CD14-positive monocyte (primary cell): ENCODE data around the gene TMEM203. TPM values are rescaled to one million over a fixed set of nuclear protein-coding genes. Genes with fewer than 3 reads are reported as not detected.

Experiments used
- DNase-seq, 3 donors: peaks; one replicate each; pipeline ENCODE4 v3.0.0-alpha.2; 2011 to 2022
- H2AFZ ChIP-seq: 2 replicates; pipeline ENCODE4 v1.6.0; 2012; ENCODE audit warnings: mild to moderate bottlenecking, low read depth, low read length, inconsistent platforms; ENCODE audit not compliant: insufficient read depth, poor library complexity, severe bottlenecking
- H3K27ac ChIP-seq, 2 donors: 1 replicate in 1 of 2; 2 replicates in 1 of 2; pipeline ENCODE4 v1.5.1; 2012 to 2013; ENCODE audit warnings: low read length in 2 of 2, control low read depth in 1 of 2, inconsistent platforms in 1 of 2, low read depth in 1 of 2, mild to moderate bottlenecking in 1 of 2
- H3K27me3 ChIP-seq, 2 donors: one replicate each; pipeline versions ENCODE4 v1.6.0 to v1.6.1; 2011 to 2013; ENCODE audit warnings: low read length in 2 of 2; ENCODE audit not compliant: control insufficient read depth in 2 of 2, insufficient read depth in 2 of 2
- H3K36me3 ChIP-seq, 2 donors: replicated peaks in 1 of 2; 1 replicate in 1 of 2; 2 replicates in 1 of 2; pipeline versions ENCODE4 v1.5.1 to v1.6.1; 2012 to 2013; ENCODE audit warnings: low read length in 2 of 2, control low read depth in 1 of 2, inconsistent platforms in 1 of 2, mild to moderate bottlenecking in 1 of 2; ENCODE audit not compliant: insufficient read depth in 2 of 2, control insufficient read depth in 1 of 2
- H3K4me1 ChIP-seq, 2 donors: 1 replicate in 1 of 2; 2 replicates in 1 of 2; pipeline versions ENCODE4 v1.5.1 to v1.6.1; 2012 to 2013; ENCODE audit warnings: low read length in 2 of 2, control low read depth in 1 of 2, inconsistent platforms in 1 of 2, mild to moderate bottlenecking in 1 of 2, moderate library complexity in 1 of 2; ENCODE audit not compliant: insufficient read depth in 2 of 2, control insufficient read depth in 1 of 2
- H3K4me2 ChIP-seq: replicated peaks from 2 replicates; pipeline ENCODE3; 2012; ENCODE audit warnings: low read length, moderate library complexity, mild to moderate bottlenecking; ENCODE audit not compliant: poor library complexity, severe bottlenecking; ENCODE audit errors: extremely low read depth
- H3K4me3 ChIP-seq, 3 experiments: fragments of 200-600 bp in 1 of 3; sonication (generic) in 1 of 3; replicated peaks in 1 of 3; 1 replicate in 2 of 3; 2 replicates in 1 of 3; pipeline ENCODE4 v1.5.1; 2011 to 2013; ENCODE audit warnings: low read length in 3 of 3, mild to moderate bottlenecking in 3 of 3, control low read depth in 2 of 3, low read depth in 2 of 3, inconsistent platforms in 1 of 3, moderate library complexity in 1 of 3
- H3K79me2 ChIP-seq: 2 replicates; pipeline ENCODE4 v1.6.0; 2012; ENCODE audit warnings: mild to moderate bottlenecking, control low read depth, inconsistent platforms, low read length, moderate library complexity; ENCODE audit not compliant: insufficient read depth
- H3K9ac ChIP-seq: 2 replicates; pipeline ENCODE4 v1.6.0; 2017; ENCODE audit warnings: low read length, mild to moderate bottlenecking; ENCODE audit not compliant: insufficient read depth, poor library complexity, severe bottlenecking
- H3K9me3 ChIP-seq, 2 donors: replicated peaks in 1 of 2; 1 replicate in 1 of 2; 2 replicates in 1 of 2; pipeline versions ENCODE4 v1.5.1 to v1.6.1; 2012 to 2013; ENCODE audit warnings: low read length in 2 of 2, control low read depth in 1 of 2; ENCODE audit not compliant: control insufficient read depth in 1 of 2, insufficient read depth in 1 of 2
- H4K20me1 ChIP-seq: 2 replicates; pipeline ENCODE4 v1.6.0; 2012; ENCODE audit warnings: mild to moderate bottlenecking, low read length, control low read depth, moderate library complexity; ENCODE audit not compliant: insufficient read depth
- H3K27ac Mint-ChIP-seq, 7 donors: one replicate each; pipeline ENCODE4 v1.8.0; 2020; ENCODE audit warnings: mild to moderate bottlenecking in 7 of 7, mixed read lengths in 7 of 7, moderate library complexity in 6 of 7, inconsistent platforms in 2 of 7
- H3K27me3 Mint-ChIP-seq, 3 donors: one replicate each; pipeline ENCODE4 v1.8.0; 2021 to 2022; ENCODE audit warnings: low read depth in 3 of 3, mild to moderate bottlenecking in 3 of 3, mixed read lengths in 3 of 3, moderate library complexity in 3 of 3, inconsistent platforms in 1 of 3
- H3K36me3 Mint-ChIP-seq, 2 donors: one replicate each; pipeline ENCODE4 v1.8.0; 2020; ENCODE audit warnings: mixed read lengths in 2 of 2, inconsistent platforms in 1 of 2, mild to moderate bottlenecking in 1 of 2
- H3K4me1 Mint-ChIP-seq: one replicate; pipeline ENCODE4 v1.8.0; 2020; ENCODE audit warnings: mild to moderate bottlenecking, mixed read lengths
- H3K4me3 Mint-ChIP-seq, 2 donors: one replicate each; pipeline ENCODE4 v1.8.0; 2020; ENCODE audit warnings: mild to moderate bottlenecking in 2 of 2, mixed read lengths in 2 of 2, moderate library complexity in 1 of 2
- H3K9me3 Mint-ChIP-seq, 7 donors: one replicate each; pipeline ENCODE4 v1.8.0; 2020 to 2022; ENCODE audit warnings: mixed read lengths in 7 of 7, mild to moderate bottlenecking in 6 of 7, moderate library complexity in 6 of 7, inconsistent platforms in 2 of 7
- CTCF ChIP-seq: fragments of 200-600 bp; IDR thresholded peaks from one replicate; pipeline ENCODE4 v1.8.0; 2022; ENCODE audit warnings: antibody characterized with exemption, mild to moderate bottlenecking
- WGBS: methylation state at CpG from one replicate; pipeline ENCODE4 v1.1.5; 2013; ENCODE audit warnings: missing lambda C conversion rate; ENCODE audit not compliant: insufficient coverage; 5-methylcytosine and 5-hydroxymethylcytosine counted together
- intact Hi-C, 2 donors: fragments of 100-400 bp; cut with micrococcal nuclease; formaldehyde crosslinking; loops; one replicate each; pipeline versions ENCODE4 v1.15.0 to v1.15.1; 2023
- polyA plus RNA-seq, 3 donors: library from polyadenylated mRNA; depleted of rRNA in 1 of 3; unstranded in 2 of 3; stranded (reverse) in 1 of 3; fragments of 300-500 nt in 2 of 3; fragments of >200 nt in 1 of 3; fragmentation: Illumina TruSeq in 2 of 3; gene quantifications; 1 replicate in 2 of 3; 2 replicates in 1 of 3; pipeline ENCODE4 v1.2.3, GENCODE V29; 2012 to 2021

The TMEM203 gene
- polyA plus RNA-seq, 3 donors = 13.1 to 88.1 (median 76.1) TPM

- H3K4me2 ChIP-seq = peak overlapping the region; percentile 79
- H3K27ac ChIP-seq = peak overlapping the region; percentile 77 to 89
- Mint-ChIP-seq H3K27ac (peak overlapping the region; percentile 77 to 92 (median 89)), H3K4me3 (peak overlapping the region; percentile 74 to 88), H3K27me3 (peaks cover 0 to 4% (median 0%) of the 10 kb centered on the region in 3 donors), H3K9me3 (peaks cover 0 to 2% (median 0%) of the 10 kb centered on the region in 7 donors), H3K36me3 (peaks cover 0 to 2% of the 10 kb centered on the region in 2 donors), H3K4me1 (peaks cover 49% of the 10 kb centered on the region)
- H3K27me3 ChIP-seq = peaks cover 0 to 4% of the 10 kb centered on the region in 2 donors
- TF ChIP-seq CTCF = no peak
- intact Hi-C loops = loop anchor here (2.0 to 5.0 kb wide), 3 partner anchors 21 to 351 kb away; partner anchors contain the start of genes RNF208 (in 2 of the 2), MRPL41 (in 1 of the 2), PNPLA7 (in 1 of the 2) and TUBB4B (in 1 of the 2)
- H3K4me1 ChIP-seq = peaks cover 46 to 62% of the 10 kb centered on the region in 2 donors
- peak overlapping the region; percentile 64 for H3K9ac ChIP-seq
- H2AFZ ChIP-seq = peak overlapping the region; percentile 74
- 10% methylated on average over 14 of the region's 23 CpGs for WGBS
- H3K36me3 ChIP-seq = no peaks in the 10 kb centered on the region
- H4K20me1 ChIP-seq = peaks cover 25% of the 10 kb centered on the region
- peaks cover 51% of the 10 kb centered on the region for H3K79me2 ChIP-seq
- H3K4me3 ChIP-seq = peak overlapping the region; percentile 47 to 74 (median 68)
- no peaks in the 10 kb centered on the region for H3K9me3 ChIP-seq
- DNase-seq = no peak
Measured at GRCh38 chr9:137201205-137201868, 4.1 kb downstream of the TMEM203 start.

- peak within 1 kb of the TSS; percentile 77 to 92 (median 89) for H3K27ac Mint-ChIP-seq
- H3K9me3 Mint-ChIP-seq = no peaks in the 10 kb centered on the region
- peak within 1 kb of the TSS; percentile 64 for H3K9ac ChIP-seq
- peaks cover 0 to under 1% of the 10 kb centered on the region in 2 donors for H3K36me3 ChIP-seq
- H3K27me3 Mint-ChIP-seq = peaks cover 0 to 4% (median 0%) of the 10 kb centered on the region in 3 donors
- peak; percentile 98 to 100 (median 99) for DNase-seq
- peaks cover 43% of the 10 kb centered on the region for H3K79me2 ChIP-seq
- peaks cover 25% of the 10 kb centered on the region for H4K20me1 ChIP-seq
- H3K9me3 ChIP-seq = no peaks in the 10 kb centered on the region
- H3K4me1 ChIP-seq = peaks cover 41 to 55% of the 10 kb centered on the region in 2 donors
- H2AFZ ChIP-seq = peak within 1 kb of the TSS; percentile 74
- peaks cover 43% of the 10 kb centered on the region for H3K4me1 Mint-ChIP-seq
- no peak for TF ChIP-seq CTCF
- H3K4me3 Mint-ChIP-seq = peak within 1 kb of the TSS; percentile 81 to 88
- peak within 1 kb of the TSS; percentile 79 for H3K4me2 ChIP-seq
- intact Hi-C loops = loop anchor here (1.0 to 5.0 kb wide), 4 partner anchors 12 to 352 kb away; partner anchors contain the start of genes RNF208 (in 2 of the 2), ANAPC2 (in 1 of the 2), MRPL41 (in 1 of the 2) and PNPLA7 (in 1 of the 2)
- WGBS = under 1% methylated on average over 118 of the region's 118 CpGs
- peak within 1 kb of the TSS; percentile 77 to 89 for H3K27ac ChIP-seq
- peaks cover 0 to 2% of the 10 kb centered on the region in 2 donors for H3K36me3 Mint-ChIP-seq
- peaks cover 0 to 4% of the 10 kb centered on the region in 2 donors for H3K27me3 ChIP-seq
- peak within 1 kb of the TSS; percentile 47 to 74 (median 68) for H3K4me3 ChIP-seq
Measured at GRCh38 chr9:137200311-137201204, 4.9 kb downstream of the TMEM203 start, which contains the start of gene TPRN. TSS of gene TPRN (minus strand) at chr9:137200741. CDS start at chr9:137200711, 30 bp downstream.
